ENCODE measurements around the gene SAMD11.
"Not testable (repeated sequence)": the region's sequence is repeated elsewhere in the genome, so short reads cannot be mapped to it uniquely, and the experiment has no call there.

- not testable (repeated sequence) for TF ChIP-seq EZH2phosphoT487 (IDR thresholded peaks at IDR 0.05; ENCODE audit: insufficient read depth, low read depth); EZH2 (IDR thresholded peaks at IDR 0.05; ENCODE audit: insufficient read depth, poor library complexity, severe bottlenecking)
Observed at GRCh38 chr1:946811-947210, 23.1 kb downstream of the SAMD11 start.

All from GM23248 (cell line).